Hepatocyte (in vitro differentiated cells): Measurements from ENCODE around the gene ANKS3.

Source experiments
- EZH2 ChIP-seq: fragments of 200-600 bp; sonication (generic); IDR thresholded peaks from 2 replicates; pipeline ENCODE4 v1.6.1; 2016; ENCODE audit warnings: antibody characterized with exemption, mild to moderate bottlenecking, borderline replicate concordance
- EZH2phosphoT487 ChIP-seq: fragments of 200-600 bp; sonication (generic); IDR thresholded peaks from one replicate; pipeline ENCODE4 v1.6.1; 2018; ENCODE audit warnings: antibody characterized with exemption, mild to moderate bottlenecking, low read depth, moderate library complexity; ENCODE audit not compliant: unreplicated experiment, severe bottlenecking
- TF ChIP-seq, protein P1 (sequence below): fragments of 200-600 bp; sonication (generic); IDR thresholded peaks from 2 replicates; pipeline ENCODE4 v1.5.1; 2016; ENCODE audit warnings: antibody characterized with exemption, mild to moderate bottlenecking; ENCODE audit not compliant: poor library complexity

- TF ChIP-seq, protein P1, sequence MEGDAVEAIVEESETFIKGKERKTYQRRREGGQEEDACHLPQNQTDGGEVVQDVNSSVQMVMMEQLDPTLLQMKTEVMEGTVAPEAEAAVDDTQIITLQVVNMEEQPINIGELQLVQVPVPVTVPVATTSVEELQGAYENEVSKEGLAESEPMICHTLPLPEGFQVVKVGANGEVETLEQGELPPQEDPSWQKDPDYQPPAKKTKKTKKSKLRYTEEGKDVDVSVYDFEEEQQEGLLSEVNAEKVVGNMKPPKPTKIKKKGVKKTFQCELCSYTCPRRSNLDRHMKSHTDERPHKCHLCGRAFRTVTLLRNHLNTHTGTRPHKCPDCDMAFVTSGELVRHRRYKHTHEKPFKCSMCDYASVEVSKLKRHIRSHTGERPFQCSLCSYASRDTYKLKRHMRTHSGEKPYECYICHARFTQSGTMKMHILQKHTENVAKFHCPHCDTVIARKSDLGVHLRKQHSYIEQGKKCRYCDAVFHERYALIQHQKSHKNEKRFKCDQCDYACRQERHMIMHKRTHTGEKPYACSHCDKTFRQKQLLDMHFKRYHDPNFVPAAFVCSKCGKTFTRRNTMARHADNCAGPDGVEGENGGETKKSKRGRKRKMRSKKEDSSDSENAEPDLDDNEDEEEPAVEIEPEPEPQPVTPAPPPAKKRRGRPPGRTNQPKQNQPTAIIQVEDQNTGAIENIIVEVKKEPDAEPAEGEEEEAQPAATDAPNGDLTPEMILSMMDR = no peak
- TF ChIP-seq EZH2phosphoT487 = no peak
- no peak for TF ChIP-seq EZH2
These were observed 38.4 kb downstream of the ANKS3 start for GRCh38 chr16:4695473-4696171.
